Central memory CD8-positive, alpha-beta T cell (primary cell): Measurements from ENCODE around the gene CRACDL.

Experiments used
- ATAC-seq: fragments of 150-1000 bp; cut with Tn5 transposase; replicated peaks from 2 replicates; pipeline ENCODE4 v1.10.0; 2022; ENCODE audit warnings: mild to moderate bottlenecking, moderate FRiP score, moderate number of reproducible peaks; ENCODE audit not compliant: poor library complexity, severe bottlenecking; ENCODE audit errors: extremely low read depth
- DNase-seq, 2 donors: peaks; one replicate each; pipeline ENCODE4 v3.0.0; 2021; ENCODE audit warnings: low spot score in 2 of 2
- H3K27ac Mint-ChIP-seq: one replicate; pipeline ENCODE4 v1.8.0; 2022; ENCODE audit warnings: low read depth, mild to moderate bottlenecking, moderate library complexity, mixed read lengths
- H3K27me3 Mint-ChIP-seq: one replicate; pipeline ENCODE4 v1.8.0; 2022; ENCODE audit warnings: mixed read lengths
- H3K36me3 Mint-ChIP-seq: one replicate; pipeline ENCODE4 v1.8.0; 2022; ENCODE audit warnings: mild to moderate bottlenecking, moderate library complexity, mixed read lengths; ENCODE audit not compliant: insufficient read depth
- H3K4me1 Mint-ChIP-seq: one replicate; pipeline ENCODE4 v1.8.0; 2022; ENCODE audit warnings: mixed read lengths
- H3K4me3 Mint-ChIP-seq: one replicate; pipeline ENCODE4 v1.8.0; 2022; ENCODE audit warnings: mild to moderate bottlenecking, moderate library complexity, mixed read lengths
- H3K9me3 Mint-ChIP-seq: one replicate; pipeline ENCODE4 v1.8.0; 2022; ENCODE audit warnings: mixed read lengths

The CRACDL gene

GRCh38 chr2:98899041-98899702 lies 36.9 kb downstream of the CRACDL start:
- no peak for DNase-seq
- Mint-ChIP-seq H3K4me1 (no peaks in the 10 kb centered on the region), H3K36me3 (no peaks in the 10 kb centered on the region), H3K27me3 (no peaks in the 10 kb centered on the region), H3K4me3 (no peak overlapping the region), H3K9me3 (no peaks in the 10 kb centered on the region), H3K27ac (peak overlapping the region; percentile 13)
- ATAC-seq = no peak

GRCh38 chr2:98898423-98898841 lies 37.6 kb downstream of the CRACDL start:
- H3K4me3 Mint-ChIP-seq = no peak overlapping the region
- no peak for DNase-seq
- H3K4me1 Mint-ChIP-seq = no peaks in the 10 kb centered on the region
- no peak for ATAC-seq
- no peak overlapping the region for H3K27ac Mint-ChIP-seq
- H3K9me3 Mint-ChIP-seq = no peaks in the 10 kb centered on the region
- no peaks in the 10 kb centered on the region for H3K27me3 Mint-ChIP-seq
- no peaks in the 10 kb centered on the region for H3K36me3 Mint-ChIP-seq

- peaks cover 2% of the 10 kb centered on the region for H3K36me3 Mint-ChIP-seq
- no peaks in the 10 kb centered on the region for H3K27me3 Mint-ChIP-seq
- ATAC-seq (no peak), DNase-seq (no peak)
- H3K4me1 Mint-ChIP-seq = no peaks in the 10 kb centered on the region
- H3K27ac Mint-ChIP-seq = no peak overlapping the region
- no peaks in the 10 kb centered on the region for H3K9me3 Mint-ChIP-seq
- H3K4me3 Mint-ChIP-seq = no peak overlapping the region
These were observed 38.3 kb downstream of the CRACDL start for GRCh38 chr2:98897746-98898145.

- Mint-ChIP-seq H3K4me1 (no peaks in the 10 kb centered on the region), H3K27ac (no peak overlapping the region), H3K4me3 (no peak overlapping the region), H3K27me3 (no peaks in the 10 kb centered on the region), H3K9me3 (no peaks in the 10 kb centered on the region), H3K36me3 (peaks cover 2% of the 10 kb centered on the region)
- ATAC-seq (no peak), DNase-seq (no peak)
These were observed 39.1 kb downstream of the CRACDL start for GRCh38 chr2:98896944-98897343.

- H3K4me3 Mint-ChIP-seq = no peak overlapping the region
- H3K27ac Mint-ChIP-seq = no peak overlapping the region
- ATAC-seq (peak; percentile 40), DNase-seq (no peak)
- no peaks in the 10 kb centered on the region for H3K9me3 Mint-ChIP-seq
- peaks cover 2% of the 10 kb centered on the region for H3K36me3 Mint-ChIP-seq
- H3K27me3 Mint-ChIP-seq = no peaks in the 10 kb centered on the region
- no peaks in the 10 kb centered on the region for H3K4me1 Mint-ChIP-seq
These were observed 39.6 kb downstream of the CRACDL start for GRCh38 chr2:98896416-98896815.

- no peaks in the 10 kb centered on the region for H3K9me3 Mint-ChIP-seq
- H3K36me3 Mint-ChIP-seq = peaks cover 2% of the 10 kb centered on the region
- H3K27me3 Mint-ChIP-seq = no peaks in the 10 kb centered on the region
- H3K4me3 Mint-ChIP-seq = no peak overlapping the region
- no peak overlapping the region for H3K27ac Mint-ChIP-seq
- DNase-seq (no peak), ATAC-seq (no peak)
- H3K4me1 Mint-ChIP-seq = no peaks in the 10 kb centered on the region
These were observed 40.1 kb downstream of the CRACDL start for GRCh38 chr2:98895901-98896300.

GRCh38 chr2:98895221-98895620 lies 40.8 kb downstream of the CRACDL start:
- DNase-seq (no peak), ATAC-seq (no peak)
- H3K4me3 Mint-ChIP-seq = no peak overlapping the region
- no peak overlapping the region for H3K27ac Mint-ChIP-seq
- H3K9me3 Mint-ChIP-seq = no peaks in the 10 kb centered on the region
- peaks cover 2% of the 10 kb centered on the region for H3K36me3 Mint-ChIP-seq
- no peaks in the 10 kb centered on the region for H3K4me1 Mint-ChIP-seq
- H3K27me3 Mint-ChIP-seq = no peaks in the 10 kb centered on the region

- no peak overlapping the region for H3K4me3 Mint-ChIP-seq
- H3K27me3 Mint-ChIP-seq = no peaks in the 10 kb centered on the region
- no peaks in the 10 kb centered on the region for H3K4me1 Mint-ChIP-seq
- no peaks in the 10 kb centered on the region for H3K9me3 Mint-ChIP-seq
- H3K36me3 Mint-ChIP-seq = peaks cover 2% of the 10 kb centered on the region
- ATAC-seq (no peak), DNase-seq (no peak)
- H3K27ac Mint-ChIP-seq = no peak overlapping the region
These were observed 41.6 kb downstream of the CRACDL start for GRCh38 chr2:98894331-98895000.

GRCh38 chr2:98893911-98894321 lies 42.1 kb downstream of the CRACDL start:
- ATAC-seq (no peak), DNase-seq (no peak)
- H3K27ac Mint-ChIP-seq = no peak overlapping the region
- H3K27me3 Mint-ChIP-seq = peaks cover 1% of the 10 kb centered on the region
- H3K4me1 Mint-ChIP-seq = no peaks in the 10 kb centered on the region
- no peak overlapping the region for H3K4me3 Mint-ChIP-seq
- peaks cover 2% of the 10 kb centered on the region for H3K36me3 Mint-ChIP-seq
- no peaks in the 10 kb centered on the region for H3K9me3 Mint-ChIP-seq

- peaks cover 12% of the 10 kb centered on the region for H3K27me3 Mint-ChIP-seq
- ATAC-seq = no peak
- no peak overlapping the region for H3K27ac Mint-ChIP-seq
- H3K4me1 Mint-ChIP-seq = no peaks in the 10 kb centered on the region
- no peak for DNase-seq
- H3K4me3 Mint-ChIP-seq = no peak overlapping the region
- peaks cover 2% of the 10 kb centered on the region for H3K36me3 Mint-ChIP-seq
- no peaks in the 10 kb centered on the region for H3K9me3 Mint-ChIP-seq
These were observed 43.2 kb downstream of the CRACDL start for GRCh38 chr2:98892871-98893270.

GRCh38 chr2:98891591-98891990 lies 44.4 kb downstream of the CRACDL start:
- Mint-ChIP-seq H3K9me3 (peaks cover 10% of the 10 kb centered on the region), H3K36me3 (peaks cover 2% of the 10 kb centered on the region), H3K27me3 (peaks cover 21% of the 10 kb centered on the region), H3K27ac (no peak overlapping the region), H3K4me3 (no peak overlapping the region), H3K4me1 (no peaks in the 10 kb centered on the region)
- ATAC-seq (no peak), DNase-seq (no peak)

GRCh38 chr2:98886066-98886554 lies 49.9 kb downstream of the CRACDL start:
- Mint-ChIP-seq H3K4me1 (no peaks in the 10 kb centered on the region), H3K9me3 (peaks cover 21% of the 10 kb centered on the region), H3K4me3 (no peak overlapping the region), H3K27me3 (peaks cover 42% of the 10 kb centered on the region), H3K36me3 (peaks cover 2% of the 10 kb centered on the region), H3K27ac (no peak overlapping the region)
- no peak for ATAC-seq
- DNase-seq = no peak

- ATAC-seq (no peak), DNase-seq (no peak)
- H3K4me1 Mint-ChIP-seq = no peaks in the 10 kb centered on the region
- peaks cover 21% of the 10 kb centered on the region for H3K9me3 Mint-ChIP-seq
- peaks cover 2% of the 10 kb centered on the region for H3K36me3 Mint-ChIP-seq
- H3K27ac Mint-ChIP-seq = no peak overlapping the region
- H3K4me3 Mint-ChIP-seq = no peak overlapping the region
- peaks cover 42% of the 10 kb centered on the region for H3K27me3 Mint-ChIP-seq
These were observed 51.4 kb downstream of the CRACDL start for GRCh38 chr2:98884658-98885057.
